NCI-H1694 treated with DMSO at 0.1 percent for 48 hours (cell line): Measurements from ENCODE around the gene CRYBB3.
"Not testable (repeated sequence)": the region's sequence is repeated elsewhere in the genome, so short reads cannot be mapped to it uniquely, and the experiment has no call there.

Source experiments
- DNase-seq: peaks from one replicate; lab custom pipeline; 2025; lab: John Stamatoyannopoulos, UW

The CRYBB3 gene

DNA sequence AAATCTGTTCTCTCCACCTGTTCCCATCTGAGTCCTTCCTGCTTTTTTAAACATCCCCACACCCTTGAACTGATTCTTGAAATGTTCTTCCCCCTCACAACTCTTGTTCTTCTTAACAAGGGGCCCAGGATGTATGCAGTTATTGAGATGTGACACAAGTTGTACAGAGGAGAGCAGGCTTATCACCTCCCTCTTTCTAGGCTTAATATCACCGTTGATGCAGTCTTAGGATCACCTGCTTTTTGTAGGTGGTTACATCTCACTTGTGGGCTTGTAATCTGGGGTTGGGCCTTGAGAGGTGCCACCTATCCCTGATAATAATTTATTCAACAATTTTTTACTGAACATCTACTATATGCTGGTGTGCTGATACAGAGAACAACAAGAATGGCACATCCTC is 6.2 kb downstream of the CRYBB3 start:
- no peak for DNase-seq

DNA sequence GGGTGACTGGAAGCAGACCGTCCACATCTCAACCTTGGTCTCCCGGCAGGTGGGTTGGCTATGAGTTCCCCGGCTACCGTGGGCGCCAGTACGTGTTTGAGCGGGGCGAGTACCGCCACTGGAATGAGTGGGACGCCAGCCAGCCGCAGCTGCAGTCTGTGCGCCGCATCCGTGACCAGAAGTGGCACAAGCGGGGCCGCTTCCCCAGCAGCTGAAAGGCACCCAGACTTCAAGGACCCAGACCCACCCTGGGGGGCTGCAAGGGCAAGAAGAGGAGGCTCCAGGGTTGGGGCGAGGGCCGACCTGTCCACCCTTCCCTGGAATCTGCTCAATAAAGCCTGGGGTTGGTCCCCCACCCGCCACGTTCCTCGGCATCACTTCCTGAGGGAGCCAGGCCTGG is 7.3 kb downstream of the CRYBB3 start:
- DNase-seq, result no peak

DNA sequence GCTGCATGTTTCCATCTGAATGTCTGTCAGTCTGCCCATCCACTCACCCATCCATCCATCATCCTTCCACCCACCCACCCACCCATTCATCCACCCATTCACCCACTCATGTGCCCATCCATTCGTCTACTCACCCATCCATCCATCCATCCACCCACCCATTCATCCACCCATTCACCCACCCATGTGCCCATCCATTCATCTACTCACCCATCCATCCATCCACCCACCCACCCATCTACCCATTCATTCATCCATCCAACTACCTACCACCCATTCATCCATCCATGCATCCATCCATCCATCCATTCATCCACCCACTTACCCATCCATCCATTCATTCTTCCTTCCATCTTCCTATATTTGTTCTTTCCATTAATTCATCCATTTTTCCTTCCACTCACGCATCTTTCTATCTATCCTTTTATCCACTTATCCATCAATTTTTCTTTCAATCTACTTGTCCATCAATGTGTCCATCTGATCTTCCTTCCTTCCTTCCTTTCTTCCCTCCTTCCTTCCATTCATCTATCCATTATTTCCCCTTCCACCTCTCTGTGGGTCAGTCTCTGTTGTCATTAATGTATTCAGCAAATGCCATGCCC is 8.0 kb downstream of the CRYBB3 start:
- DNase-seq, result no peak

DNA sequence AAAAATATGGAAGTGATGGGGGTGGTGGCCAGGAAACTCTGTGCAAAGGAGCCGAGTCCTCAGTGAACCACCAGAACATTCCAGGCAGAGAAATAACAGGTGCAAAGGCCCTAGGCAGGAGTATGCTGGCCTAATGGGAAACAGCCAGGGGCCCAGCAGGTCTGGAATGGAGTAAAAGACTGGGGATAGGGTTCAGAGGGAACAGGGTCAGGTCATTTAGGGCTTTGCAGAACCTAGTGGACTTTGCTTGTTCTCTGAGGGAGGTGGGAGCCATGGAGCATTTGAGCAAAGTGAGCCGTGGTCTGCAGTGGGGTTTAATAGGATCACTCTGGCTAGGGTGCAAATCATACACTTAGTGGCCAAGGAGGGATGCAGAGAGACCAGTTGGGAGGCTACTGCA is 8.7 kb downstream of the CRYBB3 start:
- no peak for DNase-seq

DNA sequence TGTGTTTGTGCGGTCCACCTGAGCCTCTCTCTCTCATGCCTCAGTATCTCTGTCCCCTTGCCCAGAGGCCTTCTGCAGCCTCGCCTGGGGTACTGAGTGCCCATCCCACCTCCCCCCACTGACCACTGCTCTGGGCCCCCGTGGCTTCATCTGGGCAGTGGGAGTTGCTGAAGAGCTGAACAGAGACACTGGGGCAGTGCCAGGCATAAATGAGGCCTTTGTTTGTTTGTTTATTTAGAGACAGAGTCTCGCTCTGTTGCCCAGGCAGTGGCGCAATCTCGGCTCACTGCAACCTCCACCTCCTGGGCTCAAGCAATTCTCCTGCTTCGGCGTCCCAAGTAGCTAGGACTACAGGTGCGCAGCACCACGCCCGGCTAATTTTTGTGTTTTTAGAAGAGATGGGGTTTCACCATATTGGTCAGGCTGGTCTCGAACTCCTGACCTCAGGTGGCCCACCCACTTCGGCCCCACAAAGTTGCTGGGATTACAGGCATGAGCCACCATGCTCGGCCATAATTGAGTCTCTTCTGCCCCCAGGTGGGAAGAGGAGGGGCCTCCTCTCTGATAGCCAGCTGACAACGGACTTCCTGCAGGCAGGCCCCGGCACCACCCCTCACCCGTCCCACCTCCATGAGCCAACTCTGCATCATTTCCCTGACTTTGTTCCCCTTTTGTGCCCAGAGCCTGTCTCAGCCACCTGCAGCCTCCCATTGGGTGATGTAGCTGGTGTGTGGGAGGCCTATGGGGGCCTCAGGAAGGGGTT is 9.3 kb downstream of the CRYBB3 start:
- DNase-seq, result no peak

DNA sequence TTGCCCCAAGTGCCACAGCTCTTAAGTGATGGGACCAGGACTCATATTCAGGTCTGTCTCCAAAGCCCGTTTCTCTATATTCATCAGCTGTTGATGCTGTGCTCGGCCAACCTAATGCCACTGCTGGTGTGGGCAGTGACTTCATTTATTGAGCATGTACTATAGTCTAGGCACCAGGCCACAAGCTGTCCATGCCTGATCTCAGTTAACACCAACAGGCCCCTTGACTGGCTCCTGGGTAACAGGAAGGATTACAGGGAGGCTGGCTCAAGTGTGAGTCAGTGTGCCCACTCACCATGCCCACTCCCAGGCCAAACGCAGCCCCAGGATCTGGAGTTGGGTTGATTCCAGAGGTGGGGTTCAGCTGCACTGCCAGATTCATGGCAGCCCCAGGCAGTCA is 11.1 kb downstream of the CRYBB3 start:
- DNase-seq, result no peak

DNA sequence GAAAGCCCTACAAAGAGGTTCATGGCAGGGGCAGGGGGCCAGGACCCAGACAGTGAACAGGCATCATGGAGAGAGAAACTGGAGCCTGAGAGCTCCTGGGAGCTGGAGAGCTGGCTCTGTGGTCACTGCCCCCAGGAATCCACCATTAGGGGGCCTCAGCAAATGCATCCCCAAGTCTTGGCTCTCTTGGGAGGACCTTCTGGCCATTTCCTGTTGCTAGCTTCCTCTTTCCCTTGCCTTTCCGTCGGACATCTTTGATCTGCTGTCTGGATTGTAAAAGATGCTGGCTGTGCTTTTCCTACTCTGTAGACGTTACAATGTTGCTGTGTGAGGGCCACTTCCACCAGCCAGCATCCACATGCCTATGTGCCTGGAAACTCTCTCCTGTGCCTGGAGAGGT is 12.7 kb downstream of the CRYBB3 start:
- DNase-seq, result no peak

DNA sequence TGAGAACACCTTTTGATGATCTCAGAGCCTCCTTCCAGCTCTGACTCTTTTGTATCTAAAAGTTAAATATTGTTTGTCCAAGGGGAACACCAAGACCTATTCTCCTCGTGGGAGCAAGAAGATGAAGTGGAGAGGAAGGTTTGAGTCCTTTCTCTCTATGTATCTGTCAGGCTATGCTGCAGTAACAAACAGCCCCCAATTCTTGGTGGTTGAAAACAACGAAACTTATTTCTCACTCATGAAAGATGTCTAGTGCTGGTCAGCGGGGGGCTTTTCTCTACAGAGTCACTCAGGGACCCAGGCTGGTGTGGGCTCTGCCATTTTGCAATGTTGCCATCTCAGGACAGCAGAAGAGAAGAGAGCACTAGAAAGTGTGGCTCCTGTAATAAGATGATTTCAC is 13.6 kb downstream of the CRYBB3 start:
- no peak for DNase-seq

DNA sequence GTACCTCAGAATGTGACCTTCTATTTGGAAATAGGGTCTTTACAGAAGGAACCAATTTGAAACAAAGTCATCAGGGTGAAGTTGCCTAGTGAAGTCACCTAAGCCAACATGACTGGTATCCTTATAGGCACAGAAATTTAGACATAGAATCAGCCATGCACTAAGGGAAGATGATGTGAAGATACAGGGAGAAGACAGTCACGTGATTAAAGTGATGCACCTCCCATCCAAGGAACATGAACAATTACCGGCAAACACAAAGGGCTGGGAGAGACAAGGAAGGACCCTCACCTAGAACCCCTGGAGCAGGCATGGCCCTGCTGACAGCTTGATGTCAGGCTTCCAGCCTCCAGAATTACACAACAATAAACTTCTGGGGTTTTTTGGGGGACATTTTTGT is 16.6 kb downstream of the CRYBB3 start:
- DNase-seq, result no peak

DNA sequence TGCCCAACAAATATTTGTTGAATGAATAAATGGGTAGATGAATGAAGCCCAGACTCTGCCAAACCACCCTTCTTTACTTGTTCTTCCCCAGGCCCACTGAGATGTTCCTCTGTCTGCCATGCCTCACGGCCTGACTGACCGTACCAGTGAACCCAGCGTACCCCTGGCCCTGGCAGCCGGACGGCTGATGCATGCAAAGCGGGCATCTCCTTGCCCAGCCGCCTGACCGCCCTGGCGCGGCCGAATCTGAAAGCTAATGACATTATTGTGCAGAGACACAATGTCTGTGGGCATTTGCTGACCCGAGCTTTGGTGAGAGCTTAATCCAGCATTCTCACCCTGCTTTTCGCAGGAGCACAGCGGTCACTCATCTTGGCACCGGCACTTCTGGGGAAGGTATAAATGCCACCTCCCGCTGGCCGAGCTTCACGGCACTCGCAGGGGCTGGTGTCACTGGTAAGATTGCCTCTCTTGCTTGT is 19.6 kb downstream of the CRYBB3 start, which contains the start of gene CRYBB2:
TSS of gene CRYBB2 (plus strand) at position 429 of the 479 bp plus-strand sequence. CDS start 1,791 bp downstream, outside the sequence.
- no peak for DNase-seq

DNA sequence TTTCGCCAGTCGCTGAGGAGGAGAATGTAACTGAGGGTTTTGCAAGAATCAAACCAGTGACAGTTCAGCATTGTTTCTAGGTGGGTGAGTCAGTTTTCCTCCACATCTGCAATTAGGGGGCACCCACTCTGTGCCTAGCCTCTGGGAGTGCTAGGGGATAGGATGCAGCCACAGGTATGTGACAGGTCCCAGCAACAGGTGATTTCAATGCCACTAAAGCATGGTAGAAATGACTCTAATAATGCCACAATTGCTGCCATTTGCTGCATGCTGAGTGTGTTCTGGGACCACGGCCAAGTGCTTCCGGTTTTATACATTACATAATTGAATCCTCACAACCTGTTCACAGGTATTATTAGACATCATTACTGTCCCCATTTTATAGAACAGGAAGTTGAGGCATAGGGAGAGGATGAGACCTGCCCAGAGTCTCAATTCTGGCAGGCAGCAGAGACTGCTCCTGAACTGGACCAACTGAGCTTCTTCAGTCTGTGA is 20.3 kb downstream of the CRYBB3 start:
- no peak for DNase-seq

DNA sequence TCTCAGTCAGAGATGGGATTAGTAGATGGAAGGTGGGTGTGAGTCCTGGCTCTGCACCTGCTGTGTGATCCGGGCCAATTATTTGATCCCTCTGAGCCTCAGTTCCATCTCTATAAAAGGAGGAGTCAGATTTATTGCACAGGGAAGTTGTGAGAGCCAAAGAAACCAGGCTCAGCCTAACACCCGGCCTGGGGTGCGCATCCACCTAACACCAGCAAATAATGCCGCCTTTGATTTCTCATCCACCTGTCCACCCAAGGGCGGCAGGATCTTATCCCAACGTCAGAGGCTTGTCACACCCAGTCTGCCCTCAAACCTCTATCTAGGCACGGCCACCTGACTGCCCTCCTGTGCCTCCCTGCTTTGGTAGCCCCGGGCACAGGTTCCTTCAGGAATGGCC is 22.1 kb downstream of the CRYBB3 start:
- no peak for DNase-seq

DNA sequence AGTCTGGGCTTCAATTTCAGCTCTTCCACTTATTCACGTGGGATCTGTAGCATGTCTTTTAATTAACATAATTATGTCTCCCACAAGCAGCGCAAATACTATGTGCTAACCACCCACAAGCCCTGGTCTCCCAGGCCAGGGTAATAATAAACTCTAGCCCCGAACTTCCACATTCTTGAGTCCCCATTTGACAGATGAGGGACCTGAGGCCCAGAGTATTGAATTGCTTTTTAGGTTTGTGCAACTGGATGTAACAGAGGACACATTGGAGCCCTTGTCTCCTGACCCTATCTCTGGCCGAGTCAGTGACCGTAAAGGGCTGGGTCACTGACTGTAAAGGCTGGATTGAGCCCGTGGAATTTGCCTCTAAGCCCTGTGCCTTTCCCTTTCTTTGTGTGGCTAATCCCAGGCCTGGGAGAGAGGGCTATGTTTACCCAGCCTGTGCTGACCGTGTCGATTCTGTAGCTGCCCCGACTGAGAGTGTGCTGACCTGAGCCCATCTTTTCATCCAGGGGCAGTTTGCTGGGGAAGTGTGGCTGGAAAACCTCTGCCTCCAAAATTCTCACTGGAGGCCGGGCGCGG is 23.7 kb downstream of the CRYBB3 start:
- DNase-seq, result no peak

DNA sequence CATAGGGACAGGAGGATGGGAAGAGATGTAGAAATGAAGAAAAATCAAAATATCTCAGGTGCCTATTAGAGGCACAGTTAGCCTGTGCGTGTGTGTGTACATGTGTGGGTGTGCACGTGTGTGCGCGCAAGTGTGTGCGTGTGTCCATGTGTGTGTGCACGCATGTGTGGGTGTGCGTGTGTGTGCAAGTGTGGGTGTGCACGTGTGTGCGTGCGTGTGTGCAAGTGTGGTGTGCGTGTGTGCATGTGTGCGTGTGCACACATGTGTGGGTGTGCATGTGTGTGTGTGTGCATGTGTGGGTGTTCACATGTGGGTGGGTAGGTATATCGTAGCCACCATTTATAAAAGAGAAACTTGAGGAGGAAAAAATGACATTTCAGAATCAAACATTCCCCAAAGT is 29.2 kb downstream of the CRYBB3 start:
- DNase-seq, result no peak

DNA sequence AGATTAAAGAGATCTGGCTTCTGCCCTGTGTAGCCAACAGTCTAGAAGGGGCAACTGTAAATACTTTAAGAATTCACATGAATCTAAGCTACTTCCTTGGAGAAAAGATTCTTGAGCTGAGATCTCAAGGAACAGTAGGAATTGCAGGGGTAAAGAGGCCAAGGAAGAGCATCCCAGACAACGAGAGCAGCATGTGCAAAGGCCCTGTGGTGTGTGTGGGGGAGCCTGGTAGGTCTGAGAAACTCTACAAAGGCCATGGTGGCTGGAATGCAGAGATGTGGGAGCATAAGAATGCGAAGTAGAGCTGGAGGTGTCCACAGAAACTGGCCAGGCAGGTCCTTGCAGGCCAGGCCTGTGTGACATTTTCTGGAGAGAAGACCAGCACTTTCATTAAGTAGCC is 31.1 kb downstream of the CRYBB3 start:
- DNase-seq, result not testable (repeated sequence)

DNA sequence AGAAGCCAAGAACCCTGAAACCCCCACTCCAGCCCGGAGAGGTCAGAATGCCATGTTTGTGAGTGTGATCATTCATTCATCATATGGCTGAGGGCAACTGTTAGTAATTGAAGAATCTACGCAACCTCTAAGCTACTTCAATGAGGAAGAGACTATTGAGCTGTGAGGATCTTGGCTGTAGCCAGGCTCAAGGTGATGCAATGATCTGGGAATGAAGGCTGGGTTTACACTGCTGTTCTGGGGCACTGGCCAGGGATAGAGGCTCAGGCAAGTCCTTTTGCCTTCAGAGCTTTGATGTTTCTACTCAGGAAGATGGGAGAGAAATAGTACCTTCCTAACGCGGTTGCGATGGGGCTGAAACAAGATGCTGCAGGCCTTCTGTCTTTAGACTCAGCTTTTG is 32.6 kb downstream of the CRYBB3 start:
- no peak for DNase-seq

DNA sequence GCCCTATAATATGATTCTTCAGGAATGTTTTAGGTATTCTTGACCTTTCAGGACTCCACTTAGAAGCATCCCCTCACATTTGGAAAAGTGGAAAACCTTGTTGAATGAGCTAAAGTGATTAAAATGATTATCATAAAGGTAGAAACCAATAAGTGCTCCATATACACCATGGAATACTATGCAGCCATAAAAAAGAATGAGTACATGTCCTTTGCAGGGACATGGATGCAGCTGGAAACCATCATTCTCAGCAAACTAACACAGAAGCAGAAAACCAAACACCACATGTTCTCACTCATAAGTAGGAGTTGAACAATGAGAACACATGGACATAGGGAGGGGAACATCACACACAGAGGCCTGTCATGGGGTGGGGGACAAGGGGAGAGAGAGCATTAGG is 34.0 kb downstream of the CRYBB3 start:
- DNase-seq, result not testable (repeated sequence)

DNA sequence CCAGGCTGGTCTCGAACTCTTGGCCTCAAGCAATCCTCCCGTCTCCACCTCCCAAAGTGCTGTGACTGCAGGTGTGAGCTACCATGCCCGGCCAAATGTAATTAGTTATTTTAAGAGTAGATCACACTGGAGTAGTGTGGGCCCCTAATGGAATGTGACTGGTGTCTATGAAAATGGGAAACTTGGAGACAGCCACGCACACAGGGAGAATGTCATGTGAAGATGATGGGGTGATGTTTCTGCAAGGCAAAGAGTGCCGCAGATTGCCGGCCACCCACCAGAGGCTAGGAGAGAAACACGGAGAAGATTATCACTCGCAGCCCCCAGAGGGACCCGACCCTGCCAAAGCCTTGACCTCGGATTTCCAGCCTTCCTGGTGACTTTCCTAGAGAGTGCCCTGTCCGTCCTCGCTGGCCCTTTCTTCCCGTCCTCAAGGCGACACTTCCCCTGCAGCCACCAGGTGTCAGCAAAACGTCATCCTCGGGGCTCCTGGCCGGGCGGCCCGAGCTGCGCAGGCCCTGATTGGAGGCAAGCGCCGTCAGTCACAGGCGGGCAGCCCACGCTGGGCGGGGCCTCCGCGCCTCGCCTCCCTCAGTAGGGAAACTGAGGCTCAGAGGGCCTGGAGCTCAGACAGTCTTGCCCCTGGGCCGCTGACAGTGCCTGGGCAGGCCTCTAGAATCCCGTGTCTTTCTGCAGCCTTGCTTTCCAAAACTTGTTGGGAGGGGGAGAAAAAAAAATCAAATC is 36.1 kb downstream of the CRYBB3 start:
- peak; percentile 43 for DNase-seq

DNA sequence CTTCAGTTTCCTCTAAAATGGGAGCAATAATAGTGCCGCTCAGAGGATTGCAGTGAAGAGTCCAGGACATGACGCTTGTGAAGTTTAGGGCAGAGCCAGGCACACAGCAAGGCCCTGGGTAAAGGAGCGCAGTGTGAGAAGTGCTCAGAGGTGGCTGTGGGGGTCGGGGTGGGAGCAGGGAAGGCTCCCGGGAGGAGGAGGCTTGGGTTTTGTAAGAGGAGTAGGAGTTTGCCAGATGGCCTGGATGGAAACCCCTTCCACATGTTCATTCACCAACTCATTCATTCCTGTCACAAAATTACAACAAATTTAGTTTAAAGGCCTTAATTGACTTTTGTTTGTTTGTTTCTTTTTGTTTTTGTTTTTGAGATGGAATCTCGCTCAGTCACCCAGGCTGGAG is 36.8 kb downstream of the CRYBB3 start:
- DNase-seq, result no peak

DNA sequence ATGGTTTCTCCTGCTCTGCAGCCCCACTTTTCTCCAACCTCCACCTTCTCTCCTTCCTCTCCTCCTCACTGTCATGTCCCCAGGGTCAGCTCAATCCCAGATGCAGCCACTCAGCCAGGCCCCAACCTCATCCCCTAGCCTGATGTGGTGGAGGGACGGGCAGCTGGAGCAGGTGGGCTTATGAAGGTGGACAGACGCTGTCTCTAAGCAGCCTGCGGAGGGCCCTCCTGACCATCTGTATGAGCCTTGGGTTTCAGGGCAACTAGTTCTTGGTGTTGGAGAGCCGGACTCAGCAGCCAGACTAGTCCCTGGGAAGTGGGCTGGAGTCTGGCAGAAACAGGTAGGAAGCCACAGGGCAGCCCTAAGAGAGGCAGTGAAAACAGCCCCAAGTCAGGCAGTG is 37.8 kb downstream of the CRYBB3 start:
- DNase-seq, result no peak

DNA sequence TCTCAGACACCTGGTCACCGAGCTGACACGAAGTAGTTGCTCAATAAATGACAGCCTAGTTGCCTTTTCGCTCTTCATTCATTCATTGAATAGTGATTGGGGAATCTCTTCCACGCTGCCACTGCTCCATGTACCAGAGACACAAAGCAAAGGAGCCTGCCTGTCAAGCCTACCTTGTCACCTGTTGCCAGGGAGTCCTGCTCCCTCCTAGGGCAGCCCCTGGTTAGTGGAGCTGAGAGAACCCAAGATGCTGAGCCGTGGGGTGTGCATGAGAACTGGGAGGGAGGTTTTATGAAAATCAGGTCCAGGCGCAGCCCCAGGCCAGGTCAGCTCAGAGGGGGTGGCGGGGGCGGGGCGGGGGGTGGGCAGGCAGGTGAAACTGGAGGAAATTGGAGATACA is 38.4 kb downstream of the CRYBB3 start:
- not testable (repeated sequence) for DNase-seq

DNA sequence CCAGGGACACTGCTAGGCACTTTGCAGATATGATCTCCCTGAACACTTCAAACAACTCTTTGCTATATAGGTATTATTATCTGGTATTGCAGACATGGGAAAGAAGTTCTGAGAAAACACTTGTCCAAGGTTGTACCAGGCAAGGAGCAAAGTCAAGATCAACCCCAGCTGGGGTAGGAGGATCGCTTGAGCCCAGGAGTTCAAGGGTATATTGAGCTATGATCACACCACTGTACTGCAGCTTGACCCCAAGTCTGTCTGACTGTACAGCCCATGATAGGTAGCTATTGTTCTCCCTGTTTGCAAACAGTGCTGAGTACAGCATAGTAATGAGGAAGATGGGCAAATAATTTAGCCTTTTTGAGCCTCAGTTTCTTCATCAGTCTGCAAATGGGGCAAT is 55.5 kb downstream of the CRYBB3 start:
- DNase-seq, result not testable (repeated sequence)
